ENCODE results near the gene JMJD7. TPM values are rescaled to one million over a fixed set of nuclear protein-coding genes. Genes with fewer than 3 reads are reported as not detected.

Gene JMJD7
- total RNA-seq, 2 donors from 2014 or later = 8.4 to 10.9 TPM

GRCh38 chr15:41872166-41872747 is 44.4 kb downstream of the JMJD7 start:
- DNase-seq (no peak), ATAC-seq (no peak)
- intact Hi-C loops (cut with DNase I, micrococcal nuclease) = no loop called here

- ATAC-seq (no peak), DNase-seq (no peak)
- intact Hi-C loops (cut with DNase I, micrococcal nuclease) = no loop called here
These were observed 45.8 kb downstream of the JMJD7 start for GRCh38 chr15:41873711-41874110.

DNA sequence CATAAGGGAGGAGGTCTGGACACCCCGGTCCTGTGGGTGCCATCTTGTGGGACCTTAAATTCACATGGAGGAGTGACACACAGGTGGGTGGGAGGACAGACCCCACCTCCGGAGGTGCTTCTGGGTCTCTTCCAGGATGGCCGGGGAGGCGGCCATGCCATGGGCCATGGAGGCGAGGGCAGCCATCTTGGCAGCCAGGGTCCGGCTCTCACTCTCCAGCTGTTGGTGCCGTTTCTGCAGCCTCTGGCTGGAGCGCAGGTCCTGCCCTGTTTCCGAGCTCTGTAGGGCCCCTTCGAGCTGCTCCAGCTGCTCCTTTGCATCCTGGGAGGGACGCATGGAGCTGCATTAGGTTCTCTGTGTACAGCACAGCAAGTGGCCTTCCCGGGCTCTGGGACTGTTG is 46.8 kb downstream of the JMJD7 start:
- ATAC-seq (no peak), DNase-seq (no peak)
- intact Hi-C loops (cut with DNase I, micrococcal nuclease) = no loop called here

DNA sequence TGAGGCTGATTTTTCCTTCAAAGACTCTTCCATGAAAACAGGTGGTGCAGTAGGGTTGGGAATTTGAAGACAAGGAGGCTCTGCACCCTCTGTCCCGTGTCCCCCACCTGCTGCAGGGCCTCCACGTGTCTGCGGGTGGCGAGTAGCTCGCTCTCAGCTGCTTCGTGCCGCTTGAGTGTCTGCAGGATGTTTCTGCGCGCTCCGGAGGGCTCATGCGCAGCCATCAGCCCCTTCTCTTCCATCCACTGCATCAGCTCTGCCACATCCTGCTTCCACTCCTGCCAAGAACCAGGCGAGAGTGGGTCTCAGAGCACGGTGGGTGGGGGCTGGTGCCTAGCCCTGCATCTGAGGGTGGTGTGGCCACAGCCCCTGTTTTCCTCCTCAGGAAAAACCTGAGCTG is 48.1 kb downstream of the JMJD7 start:
- no peak for DNase-seq
- intact Hi-C loops (cut with DNase I, micrococcal nuclease) = no loop called here
- no peak for ATAC-seq

DNA sequence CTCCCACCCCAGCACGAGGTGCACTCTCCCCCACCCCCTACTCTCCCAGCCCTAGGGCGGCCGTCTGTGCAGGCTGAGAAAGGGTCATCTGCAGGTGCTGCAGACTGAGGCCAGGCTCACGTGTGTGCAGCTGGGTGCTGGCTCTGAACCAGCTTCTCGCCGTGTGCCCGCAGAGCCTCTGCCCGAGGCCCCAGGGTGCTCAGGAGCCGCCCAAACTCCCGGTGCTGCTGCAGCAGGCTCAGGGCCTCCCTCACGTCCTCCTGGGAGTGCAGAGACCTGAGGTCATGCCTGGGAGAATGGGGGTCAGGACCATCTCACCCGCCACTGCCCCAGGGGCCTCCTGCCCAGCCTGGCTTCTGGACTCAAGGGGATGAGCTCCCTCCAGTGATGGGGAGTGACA is 48.8 kb downstream of the JMJD7 start:
- intact Hi-C loops (cut with DNase I, micrococcal nuclease) = no loop called here
- DNase-seq (no peak), ATAC-seq (no peak)

- ATAC-seq (no peak), DNase-seq (no peak)
- intact Hi-C loops (cut with DNase I, micrococcal nuclease) = no loop called here
These were observed 49.9 kb downstream of the JMJD7 start for GRCh38 chr15:41877631-41878354.

- DNase-seq (no peak), ATAC-seq (no peak)
- intact Hi-C loops (cut with DNase I, micrococcal nuclease) = no loop called here
These were observed 50.4 kb downstream of the JMJD7 start for GRCh38 chr15:41878355-41878699.

DNA sequence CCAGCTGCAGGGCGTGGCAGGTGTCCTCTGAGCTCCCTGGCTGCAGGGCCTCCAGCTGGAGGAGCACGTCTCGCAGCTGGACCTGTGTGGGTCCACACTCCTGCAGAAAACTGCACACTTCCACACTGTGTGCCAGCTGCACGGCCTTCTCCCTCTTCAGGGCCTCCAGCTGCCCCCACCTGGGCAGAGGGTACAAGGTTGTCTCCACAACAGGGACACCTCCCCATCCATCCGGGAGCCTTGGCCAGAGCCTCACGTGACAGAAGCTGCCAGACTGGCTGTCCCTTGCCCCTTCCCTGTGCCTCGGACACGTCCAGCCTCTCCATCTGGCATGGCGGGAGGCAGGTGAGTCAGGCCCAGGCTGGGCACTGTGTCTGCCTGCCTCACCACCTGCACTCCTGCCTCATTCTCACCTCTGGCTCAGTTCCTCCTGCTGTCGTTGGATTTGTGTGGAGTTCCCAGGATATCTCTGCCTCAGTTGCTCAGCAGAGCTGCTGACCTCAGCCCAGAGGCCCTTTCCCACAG is 51.5 kb downstream of the JMJD7 start:
- no peak for ATAC-seq
- DNase-seq = no peak
- intact Hi-C loops (cut with DNase I, micrococcal nuclease) = no loop called here

DNA sequence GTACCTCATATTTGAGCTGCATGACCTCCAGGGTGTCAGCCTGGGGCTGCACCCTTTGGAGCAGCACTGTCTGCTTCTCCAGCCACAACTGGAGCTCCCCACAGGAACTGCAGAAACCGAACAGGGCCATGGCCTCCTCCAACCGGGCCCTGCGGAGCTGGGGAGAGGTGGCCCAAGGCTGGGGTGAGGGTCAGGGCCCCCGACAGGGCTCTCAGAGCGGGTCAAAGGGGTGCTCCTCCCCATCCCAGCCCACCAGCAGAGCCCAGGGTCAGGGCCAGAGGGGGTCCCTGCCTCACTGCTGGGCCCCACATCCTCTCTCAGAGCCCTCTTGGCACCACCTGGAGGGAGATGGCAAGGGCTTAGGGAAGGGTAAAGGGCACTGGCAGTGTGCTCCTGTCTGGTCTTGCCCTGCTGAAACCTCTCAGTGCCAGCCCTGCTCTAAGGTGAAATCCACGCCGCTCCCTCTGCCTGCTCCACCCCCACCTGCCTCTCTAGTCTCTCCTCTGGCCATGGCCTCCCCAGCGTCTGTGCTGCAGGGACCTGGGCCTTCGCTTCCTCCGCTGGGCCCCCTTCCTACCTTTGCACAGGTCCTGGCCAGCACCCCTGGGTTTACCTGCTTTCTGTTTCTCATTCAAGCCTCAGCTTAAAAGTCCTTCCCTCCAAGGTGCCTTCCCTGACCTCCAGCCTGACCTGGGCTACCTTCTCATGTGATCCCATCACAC is 52.4 kb downstream of the JMJD7 start:
- intact Hi-C loops (cut with DNase I, micrococcal nuclease) = loop anchor here in 1 of 2 donors (10.0 kb wide), 1 partner anchor 64 kb away; no protein-coding TSS in a partner anchor
- ATAC-seq (no peak), DNase-seq (no peak)

DNA sequence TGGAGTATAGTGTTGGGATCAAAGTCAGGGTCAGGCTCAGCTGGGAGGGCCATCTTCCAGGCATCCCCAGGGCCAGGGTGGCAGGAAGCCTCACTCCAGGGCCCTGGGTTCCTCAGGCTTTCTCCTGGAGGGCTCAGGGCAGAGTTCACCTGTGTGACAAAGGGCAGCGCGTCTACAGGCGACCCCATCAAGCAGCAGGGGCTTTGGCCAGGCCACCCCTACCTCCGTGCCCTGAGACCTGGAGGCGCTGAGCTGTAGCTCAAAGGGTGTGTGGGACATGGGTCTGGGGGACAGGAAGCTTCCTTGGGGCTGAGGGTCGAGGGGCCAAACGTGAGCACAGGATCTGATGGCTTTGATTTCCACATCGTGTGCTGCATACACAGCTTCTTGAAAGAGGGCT is 53.2 kb downstream of the JMJD7 start:
- intact Hi-C loops (cut with DNase I, micrococcal nuclease) = loop anchor here in 1 of 2 donors (10.0 kb wide), 1 partner anchor 64 kb away; no protein-coding TSS in a partner anchor
- DNase-seq (no peak), ATAC-seq (no peak)

GRCh38 chr15:41881550-41881919 is 53.6 kb downstream of the JMJD7 start:
- ATAC-seq (no peak), DNase-seq (no peak)
- intact Hi-C loops (cut with DNase I, micrococcal nuclease) = loop anchor here in 1 of 2 donors (10.0 kb wide), 1 partner anchor 63 kb away; no protein-coding TSS in a partner anchor

DNA sequence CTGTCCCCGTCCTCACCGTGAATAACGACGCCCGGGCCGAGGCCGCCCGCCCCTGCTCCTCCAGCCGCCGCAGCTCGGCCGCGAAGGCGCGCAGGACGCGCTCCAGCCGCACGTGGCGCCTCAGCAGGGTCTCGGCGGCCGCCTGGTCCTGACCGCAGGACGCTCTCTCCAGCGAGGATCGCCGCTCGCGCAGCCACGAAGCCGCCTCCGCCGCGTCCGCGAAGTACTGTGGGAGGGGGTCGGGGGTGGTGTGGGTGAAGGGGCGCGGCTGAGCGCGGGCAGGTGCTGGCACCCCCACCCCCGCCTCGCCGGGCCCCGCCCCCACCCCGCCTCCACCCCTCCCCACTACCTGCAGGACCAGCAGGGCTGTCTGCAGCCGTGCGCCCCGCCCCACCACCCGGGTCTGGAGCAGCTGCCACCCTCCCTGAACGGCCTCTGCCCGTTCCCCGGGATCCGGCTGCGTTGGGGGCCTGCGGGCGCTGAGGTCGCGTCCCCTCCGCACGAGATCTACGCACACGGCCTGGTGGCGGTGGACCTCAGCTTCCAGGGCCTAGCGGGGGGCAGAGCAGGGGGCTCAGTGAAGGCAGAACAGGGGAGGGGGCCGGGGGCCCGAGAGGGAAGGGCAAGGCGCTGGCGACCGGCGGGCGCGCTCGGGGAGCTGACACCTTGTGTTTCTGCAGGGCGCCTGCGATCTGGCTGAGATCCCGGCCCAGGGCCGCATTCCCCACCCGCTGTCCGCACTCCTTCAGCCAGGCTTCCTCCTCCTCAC is 54.2 kb downstream of the JMJD7 start:
- ATAC-seq (peak; percentile 81), DNase-seq (peak; percentile 41 to 43)
- intact Hi-C loops (cut with DNase I, micrococcal nuclease) = loop anchor here in 1 of 2 donors (10.0 kb wide), 1 partner anchor 63 kb away; no protein-coding TSS in a partner anchor

DNA sequence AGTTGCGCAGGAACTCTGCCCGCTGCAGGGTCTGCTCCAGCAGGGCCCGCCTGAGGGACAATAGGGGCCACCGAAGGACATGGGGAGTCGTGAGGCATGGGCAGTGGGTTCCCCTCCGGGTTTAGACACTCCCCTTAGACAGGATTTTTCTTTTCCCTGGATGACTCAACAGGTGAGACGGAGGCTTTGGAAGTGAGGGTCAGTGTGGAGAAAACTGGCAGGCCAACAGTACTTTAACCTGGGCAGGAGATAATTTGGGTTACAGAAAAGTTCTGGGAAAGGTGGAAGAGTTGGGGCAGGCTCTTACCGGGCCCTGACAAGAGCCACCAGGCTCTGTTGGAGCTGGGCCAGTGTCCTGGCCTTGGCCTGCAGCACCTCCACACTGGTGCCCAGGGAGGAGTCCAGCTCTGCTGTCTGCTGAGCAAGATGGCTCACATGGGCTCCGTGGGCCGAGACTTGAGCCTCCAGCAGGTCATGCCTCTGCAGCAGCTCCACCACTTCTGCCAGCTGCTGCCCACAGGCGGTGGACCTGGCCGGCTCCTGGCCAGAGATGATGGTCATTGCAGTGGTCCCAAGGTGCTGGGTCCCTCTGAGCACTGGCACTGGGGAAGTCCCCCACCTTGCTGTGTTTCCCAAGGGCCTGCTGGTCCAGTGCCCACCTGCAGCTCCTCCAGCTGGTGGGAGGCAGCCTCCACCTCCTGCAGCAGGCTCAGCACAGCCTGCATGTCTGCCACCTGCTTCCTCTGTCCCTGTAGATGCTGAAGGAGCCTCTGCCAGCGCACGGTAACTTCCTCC is 55.0 kb downstream of the JMJD7 start:
- intact Hi-C loops (cut with DNase I, micrococcal nuclease) = loop anchor here in 1 of 2 donors (10.0 kb wide), 1 partner anchor 62 kb away; no protein-coding TSS in a partner anchor
- ATAC-seq (no peak), DNase-seq (no peak)

DNA sequence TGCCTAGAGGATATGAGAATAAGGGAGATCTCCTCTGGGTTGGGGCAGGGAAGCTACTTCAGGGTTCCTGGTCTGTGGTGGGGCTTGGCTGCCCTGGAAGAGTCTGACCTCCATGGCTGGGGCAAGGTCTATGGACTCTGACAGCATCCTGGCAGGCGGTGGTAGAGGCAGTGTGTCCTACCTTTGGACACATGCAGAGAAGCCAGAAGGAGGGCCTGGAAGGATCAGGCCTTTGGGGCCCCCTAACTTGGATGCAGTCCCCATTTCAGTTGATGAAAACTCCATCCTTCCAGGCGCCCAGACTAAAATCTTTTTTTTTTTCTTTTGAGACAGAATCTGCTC is 55.6 kb downstream of the JMJD7 start:
- intact Hi-C loops (cut with DNase I, micrococcal nuclease) = loop anchor here in 1 of 2 donors (10.0 kb wide), 1 partner anchor 61 kb away; no protein-coding TSS in a partner anchor
- DNase-seq = no peak
- ATAC-seq = no peak

DNA sequence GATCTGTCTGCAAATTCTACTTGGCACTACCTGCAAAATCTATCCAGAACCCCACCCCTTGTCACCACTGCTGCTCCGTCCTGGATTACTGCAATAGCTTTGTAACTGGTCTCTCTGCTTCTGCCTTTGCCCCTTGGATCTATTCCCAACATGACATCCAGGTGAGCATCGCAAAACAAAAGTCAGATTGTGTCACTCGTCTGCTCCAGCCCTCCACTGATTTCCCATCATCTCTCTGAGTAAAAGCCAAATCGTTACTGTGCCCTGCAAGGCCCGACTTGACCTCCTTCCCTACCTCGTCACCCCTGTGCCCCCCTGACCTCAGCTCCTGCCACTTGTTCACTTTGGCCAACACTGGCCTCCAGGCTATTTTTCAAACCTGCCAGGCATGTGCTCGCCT is 56.6 kb downstream of the JMJD7 start:
- DNase-seq = no peak
- intact Hi-C loops (cut with DNase I, micrococcal nuclease) = loop anchor here in 1 of 2 donors (10.0 kb wide), 1 partner anchor 60 kb away; no protein-coding TSS in a partner anchor
- ATAC-seq = no peak

- intact Hi-C loops (cut with DNase I, micrococcal nuclease) = loop anchor here in 1 of 2 donors (10.0 kb wide), 1 partner anchor 59 kb away; no protein-coding TSS in a partner anchor
- ATAC-seq (no peak), DNase-seq (no peak)
These were observed 57.4 kb downstream of the JMJD7 start for GRCh38 chr15:41885321-41885720.

DNA sequence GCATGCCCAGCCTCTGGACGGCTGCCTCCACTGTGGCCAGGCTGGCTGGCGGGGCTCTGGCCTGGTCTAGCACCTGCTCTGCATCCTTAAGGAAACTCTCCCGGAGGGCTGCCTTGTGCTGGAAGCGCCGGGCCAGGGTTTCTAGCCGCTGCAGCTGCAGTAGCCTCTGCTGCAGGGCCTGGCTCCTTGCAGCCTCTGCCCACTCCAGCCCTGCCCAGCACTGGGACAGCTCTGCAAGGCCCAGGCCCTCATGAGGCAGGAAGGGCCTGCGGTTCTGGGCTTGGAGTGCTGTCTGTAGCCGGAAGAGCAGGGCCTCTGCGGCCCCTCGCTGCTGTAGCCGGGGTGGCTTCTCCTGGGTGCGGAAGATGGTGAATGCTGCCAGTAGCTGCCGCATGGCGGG is 57.9 kb downstream of the JMJD7 start:
- DNase-seq (no peak), ATAC-seq (no peak)
- intact Hi-C loops (cut with DNase I, micrococcal nuclease) = loop anchor here in 1 of 2 donors (10.0 kb wide), 1 partner anchor 59 kb away; no protein-coding TSS in a partner anchor

DNA sequence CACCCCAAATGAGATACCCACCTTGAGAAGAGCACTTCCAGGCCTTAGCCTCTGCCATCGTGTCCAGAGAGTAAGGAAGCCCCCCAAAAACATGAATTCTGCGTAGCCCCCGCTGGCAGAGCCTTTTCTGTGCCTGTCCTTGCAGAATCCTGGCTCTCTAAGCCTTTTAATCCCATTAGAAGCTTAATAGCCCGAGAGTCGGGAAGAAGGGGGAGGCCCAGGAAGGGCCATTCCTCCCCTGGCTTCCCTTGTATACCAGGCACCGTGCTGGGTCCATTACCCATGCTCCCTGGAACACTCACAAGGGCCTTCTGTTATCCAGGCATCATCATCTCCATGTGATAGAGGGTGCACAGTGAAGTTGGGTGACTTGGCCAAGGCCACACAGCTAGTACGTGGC is 58.8 kb downstream of the JMJD7 start:
- no peak for DNase-seq
- ATAC-seq = no peak
- intact Hi-C loops (cut with DNase I, micrococcal nuclease) = loop anchor here in 1 of 2 donors (10.0 kb wide), 1 partner anchor 58 kb away; no protein-coding TSS in a partner anchor
